Esophagus muscularis mucosa (tissue), 3 donors: ENCODE measurements around the gene NCLN.

Experiments used
- POLR2A ChIP-seq: fragments of 450-650 bp; IDR thresholded peaks from one replicate; pipeline ENCODE4 v1.6.1; 2017; ENCODE audit warnings: antibody characterized with exemption, moderate library complexity, mild to moderate bottlenecking, low read depth
- TF ChIP-seq, protein P1 (sequence below), 3 experiments: fragments of 200-600 bp in 2 of 3; fragments of 450-650 bp in 1 of 3; sonication (generic) in 2 of 3; IDR thresholded peaks; one replicate each; pipeline ENCODE4 v1.5.1; 2017 to 2019; ENCODE audit warnings: antibody characterized with exemption in 3 of 3, mild to moderate bottlenecking in 2 of 3, moderate library complexity in 1 of 3

DNA sequence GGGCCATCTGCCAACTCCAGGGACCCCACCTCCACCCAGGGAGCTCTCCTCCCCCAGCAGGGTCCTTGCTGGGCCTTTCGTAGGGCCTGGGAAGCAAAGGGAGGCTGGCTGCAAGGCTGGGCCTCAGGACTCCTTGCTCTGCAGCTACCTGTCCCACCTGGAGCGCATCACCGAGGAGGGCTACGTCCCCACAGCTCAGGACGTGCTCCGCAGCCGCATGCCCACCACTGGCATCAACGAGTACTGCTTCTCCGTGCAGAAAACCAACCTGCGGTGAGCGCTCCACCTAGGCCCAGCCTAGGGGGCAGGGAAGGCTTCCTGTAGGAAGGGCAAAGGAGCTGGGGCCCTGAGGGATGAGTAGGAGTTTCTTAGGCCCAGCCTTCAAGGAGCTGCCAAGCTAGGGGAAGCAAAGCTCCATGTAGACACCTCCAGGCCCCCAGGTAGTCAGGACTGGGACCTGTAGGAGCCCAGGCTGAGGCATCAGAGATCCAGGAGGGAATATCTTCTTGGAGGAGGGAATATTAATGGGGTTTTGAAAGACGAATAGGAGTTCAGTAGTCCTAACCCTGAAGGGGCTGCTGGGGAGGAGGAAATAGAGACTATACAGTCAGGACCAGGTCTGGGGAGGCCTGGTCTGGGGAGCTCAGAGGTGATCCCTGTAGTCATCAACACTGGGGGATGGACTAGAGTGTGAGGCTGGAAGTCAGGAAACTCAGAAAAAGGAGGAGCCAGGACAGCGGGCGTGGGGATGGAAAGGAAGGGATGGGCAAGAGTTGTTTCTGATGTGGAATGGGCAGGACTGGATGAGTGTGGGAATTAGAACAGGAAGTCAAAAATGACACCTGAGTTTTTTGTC, 33.9 kb upstream of the NCLN start:
- TF ChIP-seq POLR2A, result no peak
- TF ChIP-seq, protein P1, sequence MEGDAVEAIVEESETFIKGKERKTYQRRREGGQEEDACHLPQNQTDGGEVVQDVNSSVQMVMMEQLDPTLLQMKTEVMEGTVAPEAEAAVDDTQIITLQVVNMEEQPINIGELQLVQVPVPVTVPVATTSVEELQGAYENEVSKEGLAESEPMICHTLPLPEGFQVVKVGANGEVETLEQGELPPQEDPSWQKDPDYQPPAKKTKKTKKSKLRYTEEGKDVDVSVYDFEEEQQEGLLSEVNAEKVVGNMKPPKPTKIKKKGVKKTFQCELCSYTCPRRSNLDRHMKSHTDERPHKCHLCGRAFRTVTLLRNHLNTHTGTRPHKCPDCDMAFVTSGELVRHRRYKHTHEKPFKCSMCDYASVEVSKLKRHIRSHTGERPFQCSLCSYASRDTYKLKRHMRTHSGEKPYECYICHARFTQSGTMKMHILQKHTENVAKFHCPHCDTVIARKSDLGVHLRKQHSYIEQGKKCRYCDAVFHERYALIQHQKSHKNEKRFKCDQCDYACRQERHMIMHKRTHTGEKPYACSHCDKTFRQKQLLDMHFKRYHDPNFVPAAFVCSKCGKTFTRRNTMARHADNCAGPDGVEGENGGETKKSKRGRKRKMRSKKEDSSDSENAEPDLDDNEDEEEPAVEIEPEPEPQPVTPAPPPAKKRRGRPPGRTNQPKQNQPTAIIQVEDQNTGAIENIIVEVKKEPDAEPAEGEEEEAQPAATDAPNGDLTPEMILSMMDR (IDR thresholded peaks at IDR 0.05), result no peak
